NCI-H2081 (cell line): ENCODE results near the gene TRMT2B.
"Not testable (repeated sequence)": the region's sequence is repeated elsewhere in the genome, so short reads cannot be mapped to it uniquely, and the experiment has no call there.

Experiments
- DNase-seq, 2 experiments: peaks; one replicate each; lab custom pipeline; 2025; lab: John Stamatoyannopoulos, UW

Gene TRMT2B

GRCh38 chrX:101009090-101009489 is 42.8 kb downstream of the TRMT2B start:
- DNase-seq = no peak

- DNase-seq = no peak
These were observed 52.5 kb downstream of the TRMT2B start for GRCh38 chrX:100999451-100999850.

GRCh38 chrX:100995469-100995868 is 56.4 kb downstream of the TRMT2B start:
- no peak for DNase-seq

- no peak for DNase-seq
These were observed 57.3 kb downstream of the TRMT2B start for GRCh38 chrX:100994352-100995281.

GRCh38 chrX:100990139-100990538 is 61.8 kb downstream of the TRMT2B start:
- DNase-seq = no peak

GRCh38 chrX:100984818-100985217 is 67.1 kb downstream of the TRMT2B start:
- no peak for DNase-seq

GRCh38 chrX:100981498-100981845 is 70.4 kb downstream of the TRMT2B start:
- not testable (repeated sequence) for DNase-seq

- DNase-seq = no peak
These were observed 71.1 kb downstream of the TRMT2B start for GRCh38 chrX:100980608-100981497.

- no peak for DNase-seq
These were observed 71.9 kb downstream of the TRMT2B start for GRCh38 chrX:100979881-100980607.

GRCh38 chrX:100976211-100976610 is 75.7 kb downstream of the TRMT2B start:
- no peak for DNase-seq

GRCh38 chrX:100975212-100975611 is 76.7 kb downstream of the TRMT2B start:
- no peak for DNase-seq

- no peak for DNase-seq
These were observed 78.5 kb downstream of the TRMT2B start for GRCh38 chrX:100973411-100973810.

GRCh38 chrX:100969936-100970335 is 82.0 kb downstream of the TRMT2B start:
- DNase-seq = no peak

GRCh38 chrX:100969408-100969807 is 82.5 kb downstream of the TRMT2B start, which contains the start of gene ARL13A:
Gene ARL13A (plus strand): TSS chrX:100969708. CDS start chrX:100973690, 3,982 bp downstream.
- DNase-seq = no peak

GRCh38 chrX:100964362-100964761 is 87.5 kb downstream of the TRMT2B start:
- no peak for DNase-seq

GRCh38 chrX:100962811-100963210 is 89.1 kb downstream of the TRMT2B start:
- DNase-seq = no peak
